HG03280 (cell line): Measurements from ENCODE around the gene GSTA3.
"Not testable (repeated sequence)": the region's sequence is repeated elsewhere in the genome, so short reads cannot be mapped to it uniquely, and the experiment has no call there.

ENCODE experiments used
- ATAC-seq: cut with Tn5 transposase; IDR thresholded peaks from one replicate; pipeline ENCODE4 v1.9.1; 2021; ENCODE audit warnings: mild to moderate bottlenecking, moderate library complexity; ENCODE audit not compliant: unreplicated experiment

Gene GSTA3

DNA sequence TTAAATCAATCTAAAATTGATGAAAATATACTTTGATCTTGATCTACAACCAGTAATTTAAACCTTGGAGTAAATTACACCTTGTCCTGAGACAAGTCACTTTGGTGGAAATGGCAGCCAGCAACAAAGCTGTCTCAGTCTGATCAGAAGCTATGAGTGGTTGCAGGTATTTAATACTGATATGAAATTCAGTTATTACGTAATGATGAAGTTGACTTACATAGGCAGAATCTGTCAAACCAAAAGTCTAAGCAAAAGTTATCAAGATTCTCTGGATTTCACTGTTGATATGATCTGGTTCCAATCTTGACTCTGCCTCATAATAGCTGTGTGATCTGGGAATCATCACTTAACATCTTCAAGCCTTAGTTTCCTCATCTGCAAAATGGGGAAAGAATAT lies 41.3 kb downstream of the GSTA3 start:
- ATAC-seq, result no peak

GRCh38 chr6:52861151-52861550 lies 48.3 kb downstream of the GSTA3 start:
- ATAC-seq, result not testable (repeated sequence)

GRCh38 chr6:52858416-52858815 lies 51.1 kb downstream of the GSTA3 start:
- no peak for ATAC-seq

- ATAC-seq, result not testable (repeated sequence)
Measured at GRCh38 chr6:52856137-52856536, 53.4 kb downstream of the GSTA3 start.

DNA sequence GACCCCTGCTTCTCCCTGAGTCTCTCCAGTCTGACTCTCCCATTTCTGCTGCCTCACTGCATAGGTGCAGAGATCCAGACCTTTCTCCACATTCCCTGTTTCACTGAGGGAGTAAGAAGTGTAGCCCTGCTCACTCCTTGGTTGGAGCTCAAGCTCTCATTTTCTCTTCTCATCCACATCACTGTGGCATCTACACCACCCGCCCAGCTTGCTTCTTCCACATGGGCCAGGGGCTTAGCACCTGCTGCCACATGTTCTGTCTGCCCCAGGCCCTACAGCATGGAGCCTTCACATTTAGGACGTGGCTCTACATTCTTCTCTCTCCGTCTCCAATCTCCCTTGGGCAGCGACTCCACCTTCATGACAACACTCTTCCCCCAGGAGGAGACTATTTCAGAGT lies 60.4 kb downstream of the GSTA3 start:
- no peak for ATAC-seq
